PC-9 (cell line): Measurements from ENCODE around the gene COG5.

ENCODE experiments used
- CTCF ChIP-seq: fragments of 200-600 bp; sonication (generic); conservative IDR thresholded peaks from 2 replicates; pipeline ENCODE4 v1.6.1; 2017; ENCODE audit warnings: mixed run types, antibody characterized with exemption, mild to moderate bottlenecking, moderate library complexity
- EZH2 ChIP-seq: fragments of 200-600 bp; sonication (generic); IDR thresholded peaks from 2 replicates; pipeline ENCODE4 v1.8.0; 2017; ENCODE audit warnings: antibody characterized with exemption, low read depth

GRCh38 chr7:107170051-107170915 is 393.4 kb downstream of the COG5 start:
- TF ChIP-seq CTCF (0 out of 2 replicates have a peak, but pooled peaks have one; percentile 31), EZH2 (no peak)
